HepG2 (cell line): Measurements from ENCODE around the gene SEPTIN10. TPM values are rescaled to one million over a fixed set of nuclear protein-coding genes. Genes with fewer than 3 reads are reported as not detected.

Experiments used
- KDM3A ChIP-seq: IDR thresholded peaks from 2 replicates; pipeline ENCODE4 v1.6.1; 2018; ENCODE audit warnings: low read depth, missing compliant biosample characterization
- KLF16 ChIP-seq, 2 experiments: sonication (generic) in 1 of 2; formaldehyde crosslinking in 1 of 2; IDR thresholded peaks; 2 replicates each; pipeline versions ENCODE4 v1.6.1 to v1.8.0; 2016 to 2023; ENCODE audit warnings: missing genetic modification reagents in 2 of 2, missing compliant biosample characterization in 1 of 2
- TBP ChIP-seq: sonication (generic); formaldehyde crosslinking; IDR thresholded peaks from 2 replicates; pipeline ENCODE4 v1.5.0; 2020; ENCODE audit warnings: missing genetic modification reagents
- ZZZ3 ChIP-seq: sonication (generic); formaldehyde crosslinking; IDR thresholded peaks from 2 replicates; pipeline ENCODE4 v1.4.0; 2020; ENCODE audit warnings: missing genetic modification reagents, mild to moderate bottlenecking, borderline replicate concordance
- polyA plus RNA-seq, 8 experiments: library from polyadenylated mRNA; depleted of rRNA in 3 of 8; stranded (reverse) in 7 of 8; unstranded in 1 of 8; fragments of >200 nt; fragmentation: Illumina TruSeq in 4 of 8; extraction: Trizol in 4 of 8; gene quantifications; 2 replicates each; pipeline versions ENCODE4 v1.2.1 to v1.2.3, GENCODE V29; 2011 to 2016; ENCODE audit warnings: low read depth in 4 of 8, missing spikeins in 1 of 8, mixed read lengths in 1 of 8; ENCODE audit not compliant: insufficient read depth in 1 of 8
- total RNA-seq, 5 experiments: library from RNA; depleted of rRNA; stranded (reverse); fragments of >200 nt; fragmentation: Illumina TruSeq; extraction: Trizol; gene quantifications; 2 replicates each; pipeline ENCODE4 v1.2.3, GENCODE V29; 2016; ENCODE audit warnings: low read depth in 1 of 5
- TF ChIP-seq, protein P1 (sequence below): sonication (generic); formaldehyde crosslinking; conservative IDR thresholded peaks from 2 replicates; pipeline ENCODE4 v1.4.0; 2020; ENCODE audit warnings: mild to moderate bottlenecking, missing genetic modification reagents, moderate library complexity
- TF ChIP-seq, protein P2 (sequence below): sonication (generic); formaldehyde crosslinking; IDR thresholded peaks from 2 replicates; pipeline ENCODE4 v1.4.0; 2020; ENCODE audit warnings: missing genetic modification reagents, borderline replicate concordance
- TF ChIP-seq, protein P3 (sequence below): sonication (generic); formaldehyde crosslinking; IDR thresholded peaks from one replicate; pipeline ENCODE4 v1.5.1; 2020; ENCODE audit warnings: mild to moderate bottlenecking, missing genetic modification reagents; ENCODE audit errors: not compliant biosample characterization
- TF ChIP-seq, protein P4 (sequence below): sonication (generic); formaldehyde crosslinking; conservative IDR thresholded peaks from 2 replicates; pipeline ENCODE4 v1.4.0; 2020; ENCODE audit warnings: missing genetic modification reagents
- TF ChIP-seq, protein P5 (sequence below): sonication (generic); formaldehyde crosslinking; IDR thresholded peaks from 2 replicates; pipeline ENCODE4 v1.5.0; 2020; ENCODE audit warnings: mild to moderate bottlenecking, missing genetic modification reagents, moderate library complexity

The SEPTIN10 gene
- total and polyA plus RNA-seq, 2 of the 13 experiments (the other 11 are each of a cell fraction or from before 2014, with no cell fraction given) = 45.8 to 67.5 TPM

DNA sequence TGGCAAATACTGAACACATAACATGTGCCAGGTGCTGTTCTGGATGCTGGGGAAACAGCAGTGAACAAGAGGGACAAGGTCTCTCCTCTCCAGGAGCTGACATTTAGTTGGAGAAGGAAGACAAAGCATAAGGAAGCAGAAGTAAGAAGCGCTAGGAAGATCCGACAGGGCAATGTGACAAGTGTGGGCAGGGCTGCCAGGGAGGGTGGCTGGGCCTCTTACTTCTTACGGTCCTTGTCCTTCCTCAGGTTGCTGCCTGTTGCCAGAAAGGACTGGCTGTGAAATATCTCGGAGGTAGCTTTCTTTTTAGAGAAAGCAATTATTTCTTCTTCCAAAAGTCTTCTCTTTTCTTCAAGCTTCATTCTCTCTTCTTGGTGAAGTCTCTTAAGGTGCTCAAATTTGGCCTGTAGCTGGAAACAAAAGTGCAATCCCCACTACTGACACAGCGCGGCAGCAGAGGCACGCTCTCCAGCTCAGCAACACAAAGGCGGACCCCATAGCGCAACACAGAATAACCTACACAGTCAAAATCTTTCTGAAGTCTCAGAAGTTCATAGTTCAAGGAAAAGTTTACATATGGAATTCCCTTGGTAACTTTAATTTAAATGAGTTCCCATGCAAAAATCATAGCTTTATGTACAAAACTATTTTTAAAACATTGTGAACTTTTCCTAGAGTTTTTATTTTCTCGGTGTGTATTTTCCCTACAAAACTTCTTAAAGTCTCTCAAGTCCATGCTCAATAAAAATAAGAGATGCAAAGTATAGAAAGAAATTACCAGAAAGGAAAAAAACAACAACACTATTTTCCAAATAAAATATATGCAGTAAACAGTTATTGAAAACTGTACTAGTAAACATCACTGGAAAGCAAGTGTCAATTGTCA lies 67.7 kb downstream of the SEPTIN10 start (continued):
- TF ChIP-seq, protein P1, sequence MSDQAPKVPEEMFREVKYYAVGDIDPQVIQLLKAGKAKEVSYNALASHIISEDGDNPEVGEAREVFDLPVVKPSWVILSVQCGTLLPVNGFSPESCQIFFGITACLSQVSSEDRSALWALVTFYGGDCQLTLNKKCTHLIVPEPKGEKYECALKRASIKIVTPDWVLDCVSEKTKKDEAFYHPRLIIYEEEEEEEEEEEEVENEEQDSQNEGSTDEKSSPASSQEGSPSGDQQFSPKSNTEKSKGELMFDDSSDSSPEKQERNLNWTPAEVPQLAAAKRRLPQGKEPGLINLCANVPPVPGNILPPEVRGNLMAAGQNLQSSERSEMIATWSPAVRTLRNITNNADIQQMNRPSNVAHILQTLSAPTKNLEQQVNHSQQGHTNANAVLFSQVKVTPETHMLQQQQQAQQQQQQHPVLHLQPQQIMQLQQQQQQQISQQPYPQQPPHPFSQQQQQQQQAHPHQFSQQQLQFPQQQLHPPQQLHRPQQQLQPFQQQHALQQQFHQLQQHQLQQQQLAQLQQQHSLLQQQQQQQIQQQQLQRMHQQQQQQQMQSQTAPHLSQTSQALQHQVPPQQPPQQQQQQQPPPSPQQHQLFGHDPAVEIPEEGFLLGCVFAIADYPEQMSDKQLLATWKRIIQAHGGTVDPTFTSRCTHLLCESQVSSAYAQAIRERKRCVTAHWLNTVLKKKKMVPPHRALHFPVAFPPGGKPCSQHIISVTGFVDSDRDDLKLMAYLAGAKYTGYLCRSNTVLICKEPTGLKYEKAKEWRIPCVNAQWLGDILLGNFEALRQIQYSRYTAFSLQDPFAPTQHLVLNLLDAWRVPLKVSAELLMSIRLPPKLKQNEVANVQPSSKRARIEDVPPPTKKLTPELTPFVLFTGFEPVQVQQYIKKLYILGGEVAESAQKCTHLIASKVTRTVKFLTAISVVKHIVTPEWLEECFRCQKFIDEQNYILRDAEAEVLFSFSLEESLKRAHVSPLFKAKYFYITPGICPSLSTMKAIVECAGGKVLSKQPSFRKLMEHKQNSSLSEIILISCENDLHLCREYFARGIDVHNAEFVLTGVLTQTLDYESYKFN (CRISPR knock-in tag) = peak; percentile 39; the same call in 1 of the 2 replicates
- TF ChIP-seq KDM3A (CRISPR knock-in tag) = peak; percentile 66; the same call in 1 of the 2 replicates
- TF ChIP-seq, protein P2, sequence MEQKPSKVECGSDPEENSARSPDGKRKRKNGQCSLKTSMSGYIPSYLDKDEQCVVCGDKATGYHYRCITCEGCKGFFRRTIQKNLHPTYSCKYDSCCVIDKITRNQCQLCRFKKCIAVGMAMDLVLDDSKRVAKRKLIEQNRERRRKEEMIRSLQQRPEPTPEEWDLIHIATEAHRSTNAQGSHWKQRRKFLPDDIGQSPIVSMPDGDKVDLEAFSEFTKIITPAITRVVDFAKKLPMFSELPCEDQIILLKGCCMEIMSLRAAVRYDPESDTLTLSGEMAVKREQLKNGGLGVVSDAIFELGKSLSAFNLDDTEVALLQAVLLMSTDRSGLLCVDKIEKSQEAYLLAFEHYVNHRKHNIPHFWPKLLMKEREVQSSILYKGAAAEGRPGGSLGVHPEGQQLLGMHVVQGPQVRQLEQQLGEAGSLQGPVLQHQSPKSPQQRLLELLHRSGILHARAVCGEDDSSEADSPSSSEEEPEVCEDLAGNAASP = 0 out of 2 replicates have a peak, but pooled peaks have one; percentile 37
- TF ChIP-seq, protein P3, sequence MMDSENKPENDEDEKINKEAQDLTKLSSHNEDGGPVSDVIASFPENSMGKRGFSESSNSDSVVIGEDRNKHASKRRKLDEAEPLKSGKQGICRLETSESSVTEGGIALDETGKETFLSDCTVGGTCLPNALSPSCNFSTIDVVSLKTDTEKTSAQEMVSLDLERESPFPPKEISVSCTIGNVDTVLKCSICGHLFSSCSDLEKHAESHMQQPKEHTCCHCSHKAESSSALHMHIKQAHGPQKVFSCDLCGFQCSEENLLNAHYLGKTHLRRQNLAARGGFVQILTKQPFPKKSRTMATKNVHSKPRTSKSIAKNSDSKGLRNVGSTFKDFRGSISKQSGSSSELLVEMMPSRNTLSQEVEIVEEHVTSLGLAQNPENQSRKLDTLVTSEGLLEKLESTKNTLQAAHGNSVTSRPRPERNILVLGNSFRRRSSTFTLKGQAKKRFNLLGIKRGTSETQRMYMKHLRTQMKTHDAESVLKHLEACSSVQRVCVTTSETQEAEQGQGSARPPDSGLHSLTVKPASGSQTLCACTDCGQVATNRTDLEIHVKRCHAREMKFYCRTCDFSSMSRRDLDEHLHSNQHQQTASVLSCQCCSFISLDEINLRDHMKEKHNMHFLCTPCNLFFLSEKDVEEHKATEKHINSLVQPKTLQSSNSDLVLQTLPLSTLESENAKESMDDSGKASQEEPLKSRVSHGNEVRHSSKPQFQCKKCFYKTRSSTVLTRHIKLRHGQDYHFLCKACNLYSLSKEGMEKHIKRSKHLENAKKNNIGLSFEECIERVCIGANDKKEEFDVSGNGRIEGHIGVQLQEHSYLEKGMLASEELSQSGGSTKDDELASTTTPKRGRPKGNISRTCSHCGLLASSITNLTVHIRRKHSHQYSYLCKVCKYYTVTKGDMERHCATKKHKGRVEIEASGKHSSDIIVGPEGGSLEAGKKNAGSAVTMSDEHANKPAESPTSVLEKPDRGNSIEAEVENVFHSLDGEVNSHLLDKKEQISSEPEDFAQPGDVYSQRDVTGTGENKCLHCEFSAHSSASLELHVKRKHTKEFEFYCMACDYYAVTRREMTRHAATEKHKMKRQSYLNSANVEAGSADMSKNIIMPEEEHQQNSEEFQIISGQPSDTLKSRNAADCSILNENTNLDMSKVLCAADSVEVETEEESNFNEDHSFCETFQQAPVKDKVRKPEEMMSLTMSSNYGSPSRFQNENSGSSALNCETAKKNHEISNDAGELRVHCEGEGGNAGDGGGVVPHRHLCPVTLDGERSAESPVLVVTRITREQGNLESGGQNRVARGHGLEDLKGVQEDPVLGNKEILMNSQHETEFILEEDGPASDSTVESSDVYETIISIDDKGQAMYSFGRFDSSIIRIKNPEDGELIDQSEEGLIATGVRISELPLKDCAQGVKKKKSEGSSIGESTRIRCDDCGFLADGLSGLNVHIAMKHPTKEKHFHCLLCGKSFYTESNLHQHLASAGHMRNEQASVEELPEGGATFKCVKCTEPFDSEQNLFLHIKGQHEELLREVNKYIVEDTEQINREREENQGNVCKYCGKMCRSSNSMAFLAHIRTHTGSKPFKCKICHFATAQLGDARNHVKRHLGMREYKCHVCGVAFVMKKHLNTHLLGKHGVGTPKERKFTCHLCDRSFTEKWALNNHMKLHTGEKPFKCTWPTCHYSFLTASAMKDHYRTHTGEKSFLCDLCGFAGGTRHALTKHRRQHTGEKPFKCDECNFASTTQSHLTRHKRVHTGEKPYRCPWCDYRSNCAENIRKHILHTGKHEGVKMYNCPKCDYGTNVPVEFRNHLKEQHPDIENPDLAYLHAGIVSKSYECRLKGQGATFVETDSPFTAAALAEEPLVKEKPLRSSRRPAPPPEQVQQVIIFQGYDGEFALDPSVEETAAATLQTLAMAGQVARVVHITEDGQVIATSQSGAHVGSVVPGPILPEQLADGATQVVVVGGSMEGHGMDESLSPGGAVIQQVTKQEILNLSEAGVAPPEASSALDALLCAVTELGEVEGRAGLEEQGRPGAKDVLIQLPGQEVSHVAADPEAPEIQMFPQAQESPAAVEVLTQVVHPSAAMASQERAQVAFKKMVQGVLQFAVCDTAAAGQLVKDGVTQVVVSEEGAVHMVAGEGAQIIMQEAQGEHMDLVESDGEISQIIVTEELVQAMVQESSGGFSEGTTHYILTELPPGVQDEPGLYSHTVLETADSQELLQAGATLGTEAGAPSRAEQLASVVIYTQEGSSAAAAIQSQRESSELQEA = no peak
- TF ChIP-seq, protein P4, sequence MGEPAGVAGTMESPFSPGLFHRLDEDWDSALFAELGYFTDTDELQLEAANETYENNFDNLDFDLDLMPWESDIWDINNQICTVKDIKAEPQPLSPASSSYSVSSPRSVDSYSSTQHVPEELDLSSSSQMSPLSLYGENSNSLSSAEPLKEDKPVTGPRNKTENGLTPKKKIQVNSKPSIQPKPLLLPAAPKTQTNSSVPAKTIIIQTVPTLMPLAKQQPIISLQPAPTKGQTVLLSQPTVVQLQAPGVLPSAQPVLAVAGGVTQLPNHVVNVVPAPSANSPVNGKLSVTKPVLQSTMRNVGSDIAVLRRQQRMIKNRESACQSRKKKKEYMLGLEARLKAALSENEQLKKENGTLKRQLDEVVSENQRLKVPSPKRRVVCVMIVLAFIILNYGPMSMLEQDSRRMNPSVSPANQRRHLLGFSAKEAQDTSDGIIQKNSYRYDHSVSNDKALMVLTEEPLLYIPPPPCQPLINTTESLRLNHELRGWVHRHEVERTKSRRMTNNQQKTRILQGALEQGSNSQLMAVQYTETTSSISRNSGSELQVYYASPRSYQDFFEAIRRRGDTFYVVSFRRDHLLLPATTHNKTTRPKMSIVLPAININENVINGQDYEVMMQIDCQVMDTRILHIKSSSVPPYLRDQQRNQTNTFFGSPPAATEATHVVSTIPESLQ (CRISPR knock-in tag) = no peak
- no peak for TF ChIP-seq TBP (CRISPR knock-in tag)
- no peak for TF ChIP-seq ZZZ3 (CRISPR knock-in tag)
- TF ChIP-seq, protein P5, sequence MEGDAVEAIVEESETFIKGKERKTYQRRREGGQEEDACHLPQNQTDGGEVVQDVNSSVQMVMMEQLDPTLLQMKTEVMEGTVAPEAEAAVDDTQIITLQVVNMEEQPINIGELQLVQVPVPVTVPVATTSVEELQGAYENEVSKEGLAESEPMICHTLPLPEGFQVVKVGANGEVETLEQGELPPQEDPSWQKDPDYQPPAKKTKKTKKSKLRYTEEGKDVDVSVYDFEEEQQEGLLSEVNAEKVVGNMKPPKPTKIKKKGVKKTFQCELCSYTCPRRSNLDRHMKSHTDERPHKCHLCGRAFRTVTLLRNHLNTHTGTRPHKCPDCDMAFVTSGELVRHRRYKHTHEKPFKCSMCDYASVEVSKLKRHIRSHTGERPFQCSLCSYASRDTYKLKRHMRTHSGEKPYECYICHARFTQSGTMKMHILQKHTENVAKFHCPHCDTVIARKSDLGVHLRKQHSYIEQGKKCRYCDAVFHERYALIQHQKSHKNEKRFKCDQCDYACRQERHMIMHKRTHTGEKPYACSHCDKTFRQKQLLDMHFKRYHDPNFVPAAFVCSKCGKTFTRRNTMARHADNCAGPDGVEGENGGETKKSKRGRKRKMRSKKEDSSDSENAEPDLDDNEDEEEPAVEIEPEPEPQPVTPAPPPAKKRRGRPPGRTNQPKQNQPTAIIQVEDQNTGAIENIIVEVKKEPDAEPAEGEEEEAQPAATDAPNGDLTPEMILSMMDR (CRISPR knock-in tag) = peak; percentile 95
- TF ChIP-seq KLF16 (CRISPR knock-in tag; IDR thresholded peaks at IDR 0.05) = 0 out of 4 replicates have a peak, but pooled peaks of 1 of the 2 experiments have one; percentile 32
